CD1c-positive myeloid dendritic cell (primary cell): ENCODE measurements around the gene RAD54L.
A peak's percentile ranks its signal among the peaks of the same experiment; 100 is the strongest.
"Not testable (repeated sequence)": the region's sequence is repeated elsewhere in the genome, so short reads cannot be mapped to it uniquely, and the experiment has no call there.

Source experiments
- DNase-seq: peaks from one replicate; pipeline ENCODE4 v3.0.0-alpha.2; 2016; ENCODE audit errors: extremely low spot score

RAD54L gene

DNA sequence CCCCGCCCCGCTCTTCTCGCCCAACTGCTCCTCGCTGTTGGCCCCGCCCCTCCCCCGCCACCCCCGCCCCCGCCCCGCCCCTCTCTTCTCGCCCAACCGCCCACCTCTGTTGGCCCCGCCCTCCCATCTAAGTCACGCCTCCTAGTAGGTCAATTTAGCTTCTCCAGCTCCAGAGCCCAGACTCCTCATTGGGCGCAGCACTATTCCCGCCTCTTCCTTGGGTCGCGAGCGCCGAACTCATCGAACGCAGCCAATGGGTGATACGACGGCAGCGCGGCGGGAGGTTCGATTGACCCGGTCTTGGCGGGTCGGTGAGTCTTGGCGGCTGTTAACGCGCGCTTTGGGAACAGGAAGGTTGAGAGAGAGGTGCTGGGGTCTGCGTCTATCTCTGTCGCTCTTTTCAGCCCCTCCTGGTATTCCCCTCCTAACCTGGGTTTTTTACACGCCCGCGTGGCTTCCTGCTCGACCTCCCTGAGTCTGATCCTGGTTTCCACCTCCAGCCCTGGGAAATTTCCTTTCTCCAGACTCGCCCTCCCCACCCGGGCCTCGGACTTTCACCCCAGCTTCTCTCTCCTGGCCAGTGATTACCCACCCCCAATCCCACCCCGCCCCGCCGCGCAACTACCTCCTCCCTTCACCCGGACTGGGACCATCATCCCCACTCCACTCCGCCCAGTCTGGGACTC is at the start of gene RAD54L:
RAD54L (plus strand) TSS at position 328 of the 686 bp plus-strand sequence. CDS start 643 bp downstream, outside the sequence.
- DNase-seq, result peak; percentile 98

DNA sequence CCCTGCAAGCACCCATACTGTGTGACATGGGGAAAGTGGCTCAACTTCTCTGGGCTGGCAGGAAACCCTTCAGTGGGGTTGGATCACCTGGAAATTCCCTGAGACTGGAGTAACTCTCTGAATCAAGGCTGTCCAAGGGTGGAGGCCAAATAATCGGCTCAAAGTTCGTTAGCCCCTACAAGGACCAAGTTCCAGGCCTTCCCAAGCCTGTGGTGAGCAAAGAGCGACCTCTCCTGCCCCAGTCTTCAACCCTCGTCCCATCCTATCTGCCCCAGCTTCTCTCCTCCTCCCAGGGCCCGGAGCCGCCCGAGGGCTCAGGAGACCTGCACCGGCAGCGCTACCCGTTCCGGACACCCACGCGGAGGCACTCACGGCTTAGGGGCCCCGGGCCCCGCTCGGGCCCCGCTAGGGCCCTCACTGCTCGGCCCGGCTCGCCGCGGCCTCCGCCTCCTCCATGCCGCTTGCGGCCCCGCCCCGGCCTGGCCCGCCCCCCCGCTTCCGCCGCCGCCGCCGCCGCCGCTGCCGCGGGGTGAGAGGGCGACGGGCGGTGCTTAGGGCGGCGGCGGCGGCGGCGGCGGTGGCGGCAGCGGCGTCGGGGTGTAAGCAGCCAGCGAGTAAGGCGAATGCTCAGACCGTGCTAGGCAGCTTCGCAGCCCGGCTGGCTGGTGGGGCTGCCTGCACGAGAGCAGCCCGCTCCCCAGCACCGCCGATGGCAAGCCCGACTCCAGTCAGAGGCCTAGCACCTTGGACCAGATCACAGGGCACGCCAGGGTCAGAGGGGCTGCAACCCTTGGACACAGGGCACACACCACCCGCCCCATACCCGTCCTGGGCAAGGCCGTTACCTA is 49.4 kb upstream of the RAD54L start, which contains the start of gene POMGNT1:
POMGNT1 (minus strand) TSS at position 471 of the 848 bp plus-strand sequence. CDS start 613 bp downstream, outside the sequence.
- DNase-seq, result peak; percentile 84

DNA sequence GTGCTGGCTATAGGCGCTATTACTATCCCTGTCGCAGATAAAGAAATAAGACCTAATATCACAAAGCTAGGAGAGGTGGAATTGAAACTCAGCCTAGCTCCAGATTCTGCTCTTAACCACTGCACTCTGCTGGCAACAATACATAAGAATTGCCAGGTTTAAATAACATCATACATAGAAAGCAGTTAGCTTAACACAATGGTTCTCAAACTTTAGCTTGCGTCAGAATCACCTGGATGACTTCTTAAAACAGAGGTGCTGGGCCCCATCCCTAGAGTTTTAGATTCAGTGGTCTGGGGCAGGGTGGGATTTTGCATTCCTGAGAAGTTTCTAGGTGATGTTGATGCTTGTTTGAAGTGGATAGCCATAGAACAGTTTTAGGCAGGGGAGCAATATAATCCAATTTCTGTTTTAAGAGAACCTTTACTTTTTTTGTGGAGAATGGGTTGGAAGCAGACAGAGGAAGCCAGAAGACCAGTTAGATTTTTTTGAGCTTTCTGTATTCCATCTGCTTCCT is 48.3 kb upstream of the RAD54L start:
- no peak for DNase-seq

DNA sequence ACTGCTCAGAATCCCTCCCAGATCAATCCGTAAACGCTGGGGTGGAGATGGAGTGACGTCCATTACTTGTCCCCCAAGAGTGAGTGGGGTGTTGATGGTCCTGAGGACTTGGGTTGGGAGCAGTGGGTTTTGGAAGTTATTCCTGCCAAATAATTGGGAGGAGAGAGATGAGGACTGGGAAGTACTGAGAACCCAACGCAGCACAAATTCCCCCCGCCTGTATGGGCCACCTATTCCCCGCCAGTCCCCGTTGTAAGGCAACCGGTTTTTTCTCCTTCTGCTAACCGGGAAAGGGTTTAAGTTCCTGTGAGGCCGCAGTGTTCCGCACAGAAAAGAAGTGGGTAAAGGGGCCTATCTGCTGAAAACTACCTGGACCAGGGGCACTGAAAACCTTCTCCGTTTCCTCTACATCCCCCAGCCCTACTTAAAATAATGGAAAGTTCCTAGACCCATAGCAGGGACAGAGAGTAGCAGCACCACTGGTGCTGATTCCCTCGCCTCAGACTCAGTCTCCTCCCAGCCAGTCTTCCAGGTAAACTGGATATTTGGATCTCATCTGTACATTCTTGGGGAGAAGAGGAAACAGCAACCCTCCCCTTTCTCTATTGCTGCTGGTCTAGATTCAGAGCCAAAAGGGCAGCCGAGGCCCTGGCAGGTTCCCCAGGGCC is 43.7 kb upstream of the RAD54L start:
- DNase-seq, result no peak

DNA sequence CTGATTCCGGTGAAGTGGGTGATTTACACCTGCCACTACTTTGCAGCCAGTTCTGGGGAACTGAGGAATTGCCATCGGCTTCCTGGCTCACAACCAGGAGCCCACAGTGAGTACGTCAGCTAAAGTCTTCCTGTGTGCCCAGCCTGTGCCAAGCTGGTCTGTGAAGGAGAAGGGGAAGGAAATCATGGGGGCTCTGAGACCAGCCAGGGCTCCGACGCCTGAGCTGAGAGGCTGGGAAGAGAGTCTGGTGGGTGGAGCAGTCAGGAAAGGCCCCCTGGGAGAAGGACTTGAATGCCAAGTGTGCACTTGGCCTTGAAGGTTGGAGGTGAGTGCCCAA is 43.2 kb upstream of the RAD54L start:
- peak; percentile 20 for DNase-seq

DNA sequence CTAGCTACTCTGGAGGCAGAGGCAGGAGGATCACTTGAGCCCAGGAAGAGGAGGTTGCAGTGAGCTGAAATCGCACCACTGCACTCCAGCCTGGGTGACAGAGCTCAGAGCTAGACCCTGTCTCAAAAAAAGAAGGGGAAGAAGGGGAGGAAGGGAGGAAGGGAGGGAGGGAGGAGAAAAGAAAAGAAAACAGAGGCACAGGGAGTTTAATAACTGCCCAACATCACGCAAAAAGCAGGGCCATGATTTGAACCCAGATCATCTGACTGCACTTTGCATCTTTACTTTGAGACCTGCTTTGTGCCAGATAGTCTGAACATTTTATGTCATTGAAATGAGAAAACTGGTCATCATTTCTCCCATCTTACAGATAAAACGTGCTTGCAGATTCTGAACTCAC is 42.4 kb upstream of the RAD54L start:
- DNase-seq, result no peak

DNA sequence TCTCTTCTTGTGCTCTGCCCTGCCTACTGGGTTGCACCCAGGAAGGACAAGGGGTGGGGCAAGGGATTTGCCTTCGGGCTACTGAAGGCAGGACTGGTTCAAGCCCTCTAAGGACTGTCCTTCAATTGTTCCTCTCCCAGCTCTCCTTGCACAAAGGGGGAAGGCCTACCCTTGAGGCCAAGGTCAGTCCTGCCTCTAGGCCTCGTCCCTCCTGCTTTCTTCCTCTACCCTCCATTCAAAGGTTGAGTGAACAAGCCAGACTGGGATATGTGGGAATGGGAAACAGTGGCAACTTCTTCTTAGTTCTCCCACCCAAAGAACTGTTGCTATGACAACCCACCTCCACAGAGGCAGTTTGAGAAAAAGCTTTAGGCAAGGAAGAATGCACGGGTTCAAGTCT is 41.8 kb upstream of the RAD54L start:
- DNase-seq, result no peak

DNA sequence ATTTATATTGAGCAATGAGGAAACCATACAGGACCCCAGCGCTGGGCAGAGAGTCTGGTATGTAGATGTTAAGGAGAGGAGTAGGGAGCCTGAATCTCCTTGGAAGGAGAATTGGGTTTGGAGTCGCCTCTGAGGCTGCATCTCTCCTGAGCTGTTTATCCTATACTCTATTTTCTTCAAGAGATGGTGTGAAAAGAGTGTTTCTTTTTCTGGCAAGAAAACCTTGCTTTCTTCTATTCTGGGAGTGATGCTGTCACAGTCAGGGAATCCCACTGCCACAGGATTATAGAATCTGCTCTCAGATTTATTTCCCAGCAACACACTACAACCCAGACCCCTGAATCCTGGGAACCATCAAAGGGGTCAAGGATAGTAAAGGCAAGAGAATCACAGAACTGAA is 41.2 kb upstream of the RAD54L start:
- no peak for DNase-seq

DNA sequence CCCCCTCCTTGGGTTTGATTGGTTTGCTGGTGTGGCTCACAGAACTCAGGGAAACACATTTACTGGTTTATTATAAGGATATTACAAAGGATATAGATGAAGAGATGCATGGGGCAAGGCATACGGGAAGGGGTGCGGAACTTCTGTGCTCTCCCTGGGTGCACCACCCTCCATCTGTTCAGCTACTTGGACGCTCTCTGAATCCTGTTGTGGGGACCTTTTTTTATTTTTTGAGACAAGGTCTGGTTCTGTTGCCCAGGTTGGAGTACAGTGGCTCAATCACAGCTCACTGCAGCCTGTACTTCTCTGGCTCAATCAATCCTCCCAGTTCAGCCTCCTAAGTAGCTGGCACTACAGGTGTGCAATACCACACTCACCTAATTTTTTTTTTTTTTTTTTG is 37.0 kb upstream of the RAD54L start:
- no peak for DNase-seq

DNA sequence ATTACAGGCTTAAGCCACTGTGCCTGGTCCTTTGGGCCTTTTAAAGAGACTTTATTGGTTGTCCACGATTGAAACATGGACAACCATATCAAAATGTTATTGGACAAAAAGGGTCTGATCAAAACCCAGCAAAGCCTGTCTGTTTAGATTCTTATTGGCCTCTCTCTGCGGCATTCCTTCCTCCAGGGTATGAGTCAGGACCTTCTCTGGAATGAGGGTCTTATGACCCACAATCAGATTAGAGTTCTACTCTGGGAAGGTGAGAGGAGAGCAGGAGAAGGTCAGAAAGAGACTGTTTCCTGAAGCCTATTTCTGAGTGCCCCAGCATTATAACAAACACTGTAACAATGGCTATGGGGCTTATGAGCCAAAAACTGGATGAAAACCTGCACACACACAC is 36.5 kb upstream of the RAD54L start:
- DNase-seq, result no peak

DNA sequence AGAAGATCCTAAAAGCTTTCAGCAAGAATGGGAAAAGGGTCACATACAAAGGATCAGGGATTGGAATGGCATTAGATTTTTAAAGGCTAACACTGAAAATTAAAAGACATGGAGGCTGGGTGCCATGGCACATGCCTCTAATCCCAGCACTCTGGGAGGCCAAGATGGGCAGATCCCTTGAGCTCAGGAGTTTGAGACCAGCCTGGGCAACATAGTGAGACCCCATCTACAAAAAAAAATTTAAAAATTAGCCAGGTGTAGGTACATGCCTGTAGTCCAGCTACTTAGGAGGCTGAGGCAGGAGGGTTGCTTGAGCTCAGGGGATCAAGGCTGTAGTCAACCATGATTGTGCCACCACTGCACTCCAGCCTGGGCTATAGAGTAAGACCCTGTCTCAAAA is 32.1 kb upstream of the RAD54L start:
- DNase-seq, result no peak

DNA sequence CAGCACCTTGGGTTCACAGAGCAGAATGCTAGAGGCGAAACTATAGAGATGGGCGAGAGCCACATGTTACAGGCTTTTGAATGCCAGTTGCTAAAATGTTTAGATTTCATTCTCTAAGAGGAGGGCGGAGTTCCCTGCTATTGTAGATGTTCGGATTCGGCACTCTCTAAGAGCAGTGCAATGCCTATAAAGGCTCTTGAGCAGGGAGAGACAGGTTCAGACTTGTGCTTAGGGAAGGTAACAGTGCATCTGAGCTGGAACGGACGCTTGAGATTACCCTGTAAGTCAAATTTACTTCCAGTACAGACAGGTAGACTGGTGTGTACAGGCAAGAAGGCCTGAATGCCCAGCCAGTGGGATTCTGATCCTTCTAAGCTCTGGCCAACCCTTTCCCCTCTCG is 29.1 kb upstream of the RAD54L start:
- DNase-seq, result no peak

DNA sequence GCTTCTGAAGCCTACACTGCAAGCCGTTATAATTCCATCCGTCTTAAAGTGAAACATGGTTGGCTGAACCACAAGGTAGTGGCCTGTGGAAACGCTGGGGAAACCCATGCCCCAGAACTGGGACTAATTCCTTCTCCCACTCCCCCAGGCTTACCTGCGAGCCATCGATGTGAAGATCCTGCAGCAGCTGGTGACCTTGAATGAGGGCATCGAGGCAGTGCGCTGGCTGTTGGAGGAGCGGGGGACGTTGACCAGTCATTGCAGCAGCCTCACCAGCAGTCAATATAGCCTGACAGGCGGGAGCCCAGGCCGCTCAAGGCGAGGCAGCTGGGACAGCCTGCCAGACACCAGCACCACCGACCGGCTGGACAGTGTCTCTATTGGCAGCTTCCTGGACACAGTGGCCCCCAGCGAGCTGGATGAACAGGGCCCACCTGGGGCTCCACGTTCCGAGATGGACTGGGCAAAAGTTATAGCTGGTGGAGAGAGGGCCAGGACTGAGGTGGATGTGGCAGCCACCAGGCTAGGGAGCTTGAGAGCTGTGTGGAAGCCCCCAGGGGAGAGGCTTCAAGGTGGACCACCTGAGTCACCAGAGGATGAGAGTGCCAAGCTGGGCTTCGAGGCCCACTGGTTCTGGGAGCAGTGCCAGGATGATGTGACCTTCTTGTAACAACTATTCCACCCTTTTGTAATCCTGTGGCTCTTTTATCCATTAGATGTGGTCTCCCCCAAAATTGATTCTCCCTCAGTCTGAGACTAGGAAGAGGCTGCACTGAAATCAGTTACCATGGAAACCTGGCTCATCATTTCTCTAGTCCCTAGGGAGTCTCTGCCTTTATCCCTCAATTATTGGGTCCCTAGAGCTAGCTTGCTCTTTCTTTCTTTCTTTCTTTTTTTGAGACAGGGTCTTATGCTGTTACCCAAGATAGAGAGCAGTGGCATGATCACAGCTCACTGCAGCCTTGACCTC is 27.7 kb upstream of the RAD54L start:
- DNase-seq, result no peak

DNA sequence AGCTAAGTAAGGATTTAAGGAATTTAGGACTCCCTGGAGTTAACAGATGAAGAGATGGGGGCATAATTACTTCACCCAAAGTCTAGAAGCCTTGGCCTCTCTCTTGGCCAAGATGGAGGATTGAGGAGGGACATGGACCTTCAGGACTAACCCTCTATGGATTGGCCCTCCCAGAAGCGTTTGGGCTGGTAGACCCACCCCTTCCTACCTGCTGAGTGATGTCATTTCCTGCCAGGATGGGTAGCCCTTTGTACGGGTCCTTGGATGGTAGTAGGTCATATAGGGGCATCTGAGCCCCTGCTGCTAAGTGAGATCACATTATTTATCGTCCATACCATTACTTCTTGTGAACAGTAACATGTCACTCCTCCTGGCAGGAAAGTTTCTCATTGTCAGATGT is 26.8 kb upstream of the RAD54L start:
- DNase-seq, result no peak

DNA sequence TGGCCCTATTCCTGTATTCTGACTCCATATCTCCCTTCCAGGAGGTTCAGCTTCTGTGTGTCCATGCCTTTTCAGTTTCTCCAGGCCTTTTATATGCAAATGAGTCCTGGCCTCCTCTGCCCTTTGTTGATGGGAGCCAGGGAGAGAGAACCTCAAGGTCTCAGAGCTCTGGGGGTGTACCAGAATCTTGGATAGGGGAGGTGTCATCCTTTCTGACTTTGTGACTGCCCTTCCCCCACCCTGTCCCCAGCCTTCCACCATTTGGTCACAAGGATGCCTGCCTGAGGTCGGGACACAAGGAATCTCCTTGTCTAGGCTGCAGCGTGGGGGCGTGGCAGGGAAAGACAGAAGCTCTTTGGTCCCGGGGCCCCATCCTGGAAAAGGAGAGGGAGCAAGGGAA is 25.8 kb upstream of the RAD54L start:
- DNase-seq, result no peak

DNA sequence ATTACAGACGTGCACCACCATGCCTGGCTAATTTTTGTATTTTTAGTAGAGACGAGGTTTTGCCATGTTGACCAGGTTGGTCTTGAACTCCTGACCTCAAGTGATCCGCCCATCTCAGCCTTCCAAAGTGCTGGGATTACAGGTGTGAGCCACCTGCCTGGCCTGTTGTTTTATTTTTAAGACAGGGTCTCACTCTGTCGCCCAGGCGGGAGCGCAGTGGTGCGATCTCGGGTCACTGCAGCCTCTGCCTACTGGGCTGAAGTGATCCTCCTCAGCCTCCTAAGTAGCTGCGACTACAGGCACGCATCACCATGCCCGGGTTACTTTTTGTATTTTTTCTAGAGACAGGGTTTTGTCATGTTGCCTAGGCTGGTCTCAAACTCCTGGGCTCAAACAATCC is 24.5 kb upstream of the RAD54L start:
- not testable (repeated sequence) for DNase-seq

DNA sequence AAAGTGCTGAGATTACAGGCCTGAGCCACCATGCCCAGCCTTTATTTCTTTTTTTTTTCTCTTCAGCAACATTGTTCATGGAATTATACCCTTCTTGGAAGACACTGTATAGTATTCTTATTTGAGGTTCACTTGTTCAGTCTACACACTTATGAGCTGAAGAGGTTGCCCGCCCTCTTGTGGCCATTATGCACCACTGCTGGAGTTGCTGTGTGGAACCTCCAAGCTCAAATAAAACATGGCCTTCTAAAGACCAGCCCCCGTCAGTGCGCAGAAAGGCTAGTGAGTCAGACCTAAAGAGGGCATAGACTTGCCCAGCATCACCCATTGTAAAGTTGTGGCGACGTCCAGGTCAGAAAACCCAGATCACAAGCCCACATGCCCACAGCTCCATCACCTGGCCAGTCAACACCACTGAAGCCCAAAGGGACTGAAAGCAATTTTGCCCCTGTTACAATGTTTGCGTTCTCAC is 24.1 kb upstream of the RAD54L start:
- DNase-seq, result peak; percentile 77

DNA sequence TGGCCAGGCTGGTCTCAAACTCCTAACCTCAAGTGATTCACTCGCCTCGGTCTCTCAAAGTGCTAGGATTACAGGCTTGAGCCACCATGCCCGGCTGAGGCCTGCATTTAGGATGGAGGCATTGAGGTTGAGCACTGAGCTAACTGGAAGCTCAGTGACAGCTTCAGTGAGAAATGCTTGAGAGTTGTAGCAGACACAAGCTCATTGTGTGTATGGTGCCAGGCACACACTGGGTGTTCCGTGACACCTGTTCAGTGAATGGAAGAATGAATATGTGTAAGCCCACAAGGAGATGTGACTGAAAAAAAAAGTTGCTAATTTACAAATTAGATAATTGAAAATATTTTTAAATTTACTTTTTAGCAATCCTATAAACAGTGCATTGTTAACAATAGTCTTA is 22.6 kb upstream of the RAD54L start:
- no peak for DNase-seq

DNA sequence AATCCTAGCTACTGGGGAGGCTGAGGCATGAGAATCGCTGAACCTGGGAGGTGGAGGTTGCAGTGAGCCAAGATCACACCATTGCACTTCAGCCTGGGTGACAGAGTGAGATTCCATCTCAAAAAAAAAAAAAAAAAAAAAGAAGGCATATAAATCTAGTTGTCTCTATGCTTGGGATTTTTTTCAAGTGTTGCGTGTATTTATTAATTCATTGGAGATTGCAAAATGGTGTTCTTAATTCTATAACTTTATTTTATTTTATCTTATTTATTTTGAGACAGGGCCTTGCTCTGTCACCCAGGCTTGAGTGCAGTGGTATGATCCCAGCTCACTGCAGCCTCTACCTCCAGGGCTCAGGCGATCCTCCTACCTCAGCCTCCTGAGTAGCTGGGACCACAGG is 16.3 kb upstream of the RAD54L start:
- DNase-seq, result not testable (repeated sequence)

DNA sequence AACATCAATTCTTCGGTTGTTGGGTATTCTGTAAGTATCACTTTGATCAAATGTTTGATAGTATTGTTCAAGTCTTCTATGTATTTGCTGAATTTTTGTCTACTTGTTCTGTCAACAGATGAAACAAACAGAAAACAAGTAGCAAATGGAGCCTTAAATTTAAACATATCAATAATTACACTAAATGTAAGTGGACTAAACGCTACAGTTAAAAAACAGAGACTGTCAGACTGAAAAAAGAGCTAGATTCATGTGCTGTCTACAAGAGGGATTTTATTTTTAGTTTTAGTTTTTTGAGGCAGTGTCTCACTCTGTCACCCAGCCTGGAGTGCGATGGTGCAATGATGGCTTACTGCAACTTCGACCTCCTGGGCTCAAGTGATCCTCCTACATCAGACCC is 10.7 kb upstream of the RAD54L start:
- DNase-seq, result no peak

DNA sequence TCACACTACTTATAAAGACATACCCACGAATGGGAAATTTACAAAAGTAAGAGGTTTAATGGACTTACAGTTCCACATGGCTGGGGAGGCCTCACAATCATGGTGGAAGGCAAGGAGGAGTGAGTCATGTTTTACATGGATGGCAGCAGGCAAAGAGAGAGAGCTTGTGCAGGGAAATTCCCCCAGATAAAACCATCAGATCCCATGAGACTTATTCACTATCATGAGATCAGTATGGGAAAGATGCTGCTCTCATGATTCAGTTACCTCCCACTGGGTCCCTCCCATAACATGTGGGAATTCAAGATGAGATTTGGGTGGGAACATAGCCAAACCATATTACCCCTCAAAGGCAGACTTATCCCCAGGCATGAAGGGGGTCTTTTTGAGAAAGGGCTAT is 8.7 kb upstream of the RAD54L start:
- DNase-seq, result peak; percentile 9
